ENCODE measurements around the gene B3GALT2.
"Not testable (repeated sequence)": the region's sequence is repeated elsewhere in the genome, so short reads cannot be mapped to it uniquely, and the experiment has no call there.

B3GALT2 gene

DNA sequence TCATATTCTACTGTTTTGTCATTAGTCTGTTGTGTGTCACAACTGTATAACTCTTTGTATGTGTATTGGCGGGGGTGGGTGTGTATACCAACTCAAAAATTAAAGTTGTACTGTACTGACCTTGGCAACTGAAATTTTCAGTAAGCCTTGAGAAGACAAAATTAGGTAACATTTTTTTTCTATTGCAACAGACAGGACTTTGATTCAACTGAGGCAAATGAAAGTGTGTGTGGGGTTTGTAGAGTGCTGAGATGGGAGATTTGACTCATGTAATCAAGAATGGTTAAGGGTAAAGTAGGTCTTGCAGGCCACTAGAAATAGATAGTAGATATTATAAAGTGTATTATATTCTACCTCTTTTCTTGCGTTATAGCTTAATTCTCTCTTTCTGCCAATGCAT, 14.6 kb upstream of the B3GALT2 start:
- Histone ChIP-seq H3K36me3 (ENCODE audit: insufficient read depth, low read length) (peaks cover 1% of the 10 kb centered on the region), H3K27me3 (ENCODE audit: control insufficient read depth in 1 of 2, insufficient read depth in 2 of 2, low read length in 2 of 2) (no peaks in the 10 kb centered on the region), H3K9ac (ENCODE audit: low read length) (no peak overlapping the region), H3K4me1 (ENCODE audit: insufficient read depth, low read length) (no peaks in the 10 kb centered on the region), H3K4me3 (ENCODE audit: low read depth in 1 of 2, low read length in 2 of 2) (no peak overlapping the region), H3K9me3 (ENCODE audit: low read length) (no peaks in the 10 kb centered on the region), H3K27ac (ENCODE audit: low read depth, low read length) (no peak overlapping the region)

DNA sequence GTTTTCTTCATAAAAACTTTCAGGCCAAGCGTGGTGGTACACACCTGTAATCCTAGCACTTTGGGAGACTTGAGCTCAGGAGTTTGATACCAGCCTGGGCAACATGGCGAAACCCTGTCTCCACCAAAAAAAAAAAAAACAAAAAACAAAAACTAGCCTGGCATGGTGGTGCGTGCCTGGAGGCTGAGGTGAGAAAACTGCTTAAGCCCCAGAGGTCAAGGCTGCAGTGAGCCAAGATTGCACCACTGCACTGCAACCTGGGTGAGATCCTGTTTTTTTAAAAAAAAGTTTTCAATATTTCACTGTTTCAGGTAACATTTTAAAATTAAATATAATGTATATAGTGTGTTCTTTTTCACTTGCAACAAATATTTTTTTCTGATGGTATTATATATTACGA, 13.5 kb upstream of the B3GALT2 start:
- H3K4me3 ChIP-seq (ENCODE audit: low read depth in 1 of 2, low read length in 2 of 2): no peak overlapping the region
- H3K4me1 ChIP-seq (ENCODE audit: insufficient read depth, low read length): no peaks in the 10 kb centered on the region
- H3K36me3 ChIP-seq (ENCODE audit: insufficient read depth, low read length): no peaks in the 10 kb centered on the region
- H3K27ac ChIP-seq (ENCODE audit: low read depth, low read length): no peak overlapping the region
- no peak overlapping the region for H3K9ac ChIP-seq (ENCODE audit: low read length)
- H3K9me3 ChIP-seq (ENCODE audit: low read length): no peaks in the 10 kb centered on the region
- H3K27me3 ChIP-seq (ENCODE audit: control insufficient read depth in 1 of 2, insufficient read depth in 2 of 2, low read length in 2 of 2): no peaks in the 10 kb centered on the region

DNA sequence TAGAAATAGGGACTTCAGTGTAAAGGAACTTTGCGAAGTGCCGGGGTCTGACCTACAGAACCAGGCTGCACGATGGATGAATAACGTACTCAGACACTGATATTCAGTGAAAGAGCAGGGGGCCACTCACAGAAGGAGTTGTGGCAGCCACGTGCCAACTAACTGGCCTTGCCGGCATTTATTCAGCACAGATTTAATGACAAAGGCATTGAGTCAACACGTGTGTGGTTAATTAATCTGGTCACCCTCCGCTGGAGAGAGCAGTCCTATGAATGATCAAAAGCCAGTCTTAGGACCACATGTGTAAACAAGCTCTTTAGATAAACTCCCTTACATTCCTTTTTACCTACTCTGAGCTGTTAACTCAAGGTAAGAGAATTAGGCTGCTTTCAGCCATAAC, 6.2 kb upstream of the B3GALT2 start:
- Histone ChIP-seq H3K27ac (ENCODE audit: low read depth, low read length) (no peak overlapping the region), H3K4me3 (ENCODE audit: low read depth in 1 of 2, low read length in 2 of 2) (no peak overlapping the region), H3K9me3 (ENCODE audit: low read length) (no peaks in the 10 kb centered on the region), H3K4me1 (ENCODE audit: insufficient read depth, low read length) (peaks cover 20% of the 10 kb centered on the region), H3K36me3 (ENCODE audit: insufficient read depth, low read length) (no peaks in the 10 kb centered on the region), H3K27me3 (ENCODE audit: control insufficient read depth in 1 of 2, insufficient read depth in 2 of 2, low read length in 2 of 2) (no peaks in the 10 kb centered on the region), H3K9ac (ENCODE audit: low read length) (no peak overlapping the region)

DNA sequence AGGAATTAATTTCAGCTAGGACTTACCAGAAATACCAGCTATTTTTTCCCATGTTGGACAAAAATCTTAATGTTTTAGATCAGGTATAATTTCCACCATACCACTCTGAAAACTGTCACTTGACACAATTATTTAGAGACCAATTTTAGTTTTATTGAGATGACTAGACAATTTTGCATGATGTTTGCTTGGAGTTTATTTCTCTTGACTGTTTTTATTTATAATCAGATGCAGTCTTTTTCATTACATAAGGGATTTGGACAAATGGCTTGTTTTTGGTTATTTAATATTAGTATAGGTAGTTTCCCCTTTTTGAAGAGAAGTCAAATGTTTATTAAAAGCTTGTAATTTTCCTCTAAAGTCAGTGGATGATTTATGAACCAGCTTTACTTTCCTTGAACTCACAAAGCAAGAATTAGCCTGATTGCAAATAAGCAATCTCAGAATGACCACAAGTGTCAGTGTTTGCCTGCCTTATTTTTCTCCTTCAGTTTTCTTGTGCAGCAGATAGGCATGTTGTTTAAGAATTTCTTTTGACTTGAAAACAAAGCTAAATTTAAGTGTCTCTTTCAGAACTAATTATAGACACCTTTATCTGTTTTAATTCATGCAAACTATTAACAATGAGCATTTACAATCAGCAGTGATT, 3.8 kb upstream of the B3GALT2 start:
- Histone ChIP-seq H3K4me3 (ENCODE audit: low read depth in 1 of 2, low read length in 2 of 2) (no peak overlapping the region), H3K27ac (ENCODE audit: low read depth, low read length) (no peak overlapping the region), H3K36me3 (ENCODE audit: insufficient read depth, low read length) (no peaks in the 10 kb centered on the region), H3K9me3 (ENCODE audit: low read length) (no peaks in the 10 kb centered on the region), H3K4me1 (ENCODE audit: insufficient read depth, low read length) (peaks cover 24% of the 10 kb centered on the region), H3K27me3 (ENCODE audit: control insufficient read depth in 1 of 2, insufficient read depth in 2 of 2, low read length in 2 of 2) (no peaks in the 10 kb centered on the region), H3K9ac (ENCODE audit: low read length) (no peak overlapping the region)

DNA sequence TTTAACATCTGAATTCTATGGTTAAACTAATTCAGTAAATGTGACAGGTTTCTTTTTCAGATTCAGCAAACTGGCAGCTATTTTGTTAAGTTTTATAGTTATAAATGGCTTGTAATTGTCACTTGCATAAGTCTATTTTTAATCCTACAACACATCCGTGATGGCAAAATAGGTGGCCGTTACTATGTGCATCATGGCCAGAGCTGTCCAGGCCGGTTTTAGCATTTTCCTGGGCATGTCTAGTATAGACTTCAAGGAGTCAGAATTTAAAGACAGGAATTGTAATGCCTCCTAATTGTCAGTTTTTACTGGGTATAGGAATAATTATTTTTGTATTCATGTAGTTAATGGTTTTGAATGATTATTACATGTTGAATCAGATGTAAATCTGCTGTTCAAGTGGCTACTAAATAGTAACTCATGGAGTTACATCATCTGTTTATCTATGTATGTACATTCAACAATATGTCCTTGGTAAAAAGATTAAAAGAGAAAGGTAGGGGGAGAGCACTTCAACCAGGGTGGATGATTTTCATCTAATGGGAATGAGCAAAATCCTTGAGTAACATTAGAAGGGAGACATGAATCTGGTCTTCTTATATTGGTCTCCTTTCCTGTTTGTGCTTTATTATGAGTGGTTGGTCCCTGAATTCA, 3.2 kb upstream of the B3GALT2 start:
- Histone ChIP-seq H3K4me3 (ENCODE audit: low read depth in 1 of 2, low read length in 2 of 2) (no peak overlapping the region), H3K36me3 (ENCODE audit: insufficient read depth, low read length) (no peaks in the 10 kb centered on the region), H3K9me3 (ENCODE audit: low read length) (no peaks in the 10 kb centered on the region), H3K9ac (ENCODE audit: low read length) (no peak overlapping the region), H3K4me1 (ENCODE audit: insufficient read depth, low read length) (peaks cover 24% of the 10 kb centered on the region), H3K27ac (ENCODE audit: low read depth, low read length) (no peak overlapping the region), H3K27me3 (ENCODE audit: control insufficient read depth in 1 of 2, insufficient read depth in 2 of 2, low read length in 2 of 2) (no peaks in the 10 kb centered on the region)

DNA sequence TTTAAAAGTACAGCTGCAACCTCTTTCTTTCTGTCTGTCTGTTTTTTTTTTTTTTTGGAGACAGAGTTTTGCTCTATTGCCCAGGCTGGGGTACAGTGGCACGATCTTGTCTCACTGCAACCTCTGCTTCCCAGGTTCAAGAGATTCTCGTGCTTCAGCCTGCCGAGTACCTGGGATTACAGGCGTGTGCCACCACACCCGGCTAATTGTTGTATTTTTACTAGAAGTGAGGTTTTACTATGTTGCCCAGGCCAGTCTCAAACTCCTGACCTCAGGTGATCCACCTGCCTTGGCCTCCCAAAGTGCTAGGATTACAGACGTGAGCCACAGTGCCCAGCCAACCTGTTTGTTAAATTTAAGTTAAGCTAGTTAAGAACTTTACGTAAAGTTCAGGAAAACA, 2.5 kb upstream of the B3GALT2 start:
- H3K27me3 ChIP-seq (ENCODE audit: control insufficient read depth in 1 of 2, insufficient read depth in 2 of 2, low read length in 2 of 2); H3K9me3 ChIP-seq (ENCODE audit: low read length); H3K4me3 ChIP-seq (ENCODE audit: low read depth in 1 of 2, low read length in 2 of 2); H3K36me3 ChIP-seq (ENCODE audit: insufficient read depth, low read length); H3K9ac ChIP-seq (ENCODE audit: low read length); H3K27ac ChIP-seq (ENCODE audit: low read depth, low read length): not testable (repeated sequence)
- H3K4me1 ChIP-seq (ENCODE audit: insufficient read depth, low read length): peaks cover 24% of the 10 kb centered on the region

DNA sequence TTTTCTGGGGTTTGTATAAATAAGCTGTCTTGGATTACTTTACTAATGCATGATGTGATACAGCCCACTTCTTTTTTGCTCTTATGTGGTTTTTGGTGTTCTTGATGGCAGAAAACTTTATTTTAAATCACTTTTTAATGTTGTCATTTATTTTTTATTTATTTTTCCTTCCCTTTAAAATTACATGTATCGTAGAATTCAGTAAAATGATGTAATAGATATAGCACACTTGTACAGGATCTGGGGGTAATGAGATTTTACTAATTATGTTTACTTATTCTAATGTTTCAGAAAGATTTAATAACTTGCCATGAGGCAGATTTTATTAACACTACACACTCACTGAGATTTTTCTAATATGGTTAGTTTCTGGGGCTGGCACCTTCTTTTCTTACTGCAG, 701 bp upstream of the B3GALT2 start:
- Histone ChIP-seq H3K9me3 (ENCODE audit: low read length) (no peaks in the 10 kb centered on the region), H3K4me3 (ENCODE audit: low read depth in 1 of 2, low read length in 2 of 2) (no peak overlapping the region), H3K4me1 (ENCODE audit: insufficient read depth, low read length) (peaks cover 24% of the 10 kb centered on the region), H3K27ac (ENCODE audit: low read depth, low read length) (no peak overlapping the region), H3K27me3 (ENCODE audit: control insufficient read depth in 1 of 2, insufficient read depth in 2 of 2, low read length in 2 of 2) (no peaks in the 10 kb centered on the region), H3K36me3 (ENCODE audit: insufficient read depth, low read length) (no peaks in the 10 kb centered on the region), H3K9ac (ENCODE audit: low read length) (no peak overlapping the region)

DNA sequence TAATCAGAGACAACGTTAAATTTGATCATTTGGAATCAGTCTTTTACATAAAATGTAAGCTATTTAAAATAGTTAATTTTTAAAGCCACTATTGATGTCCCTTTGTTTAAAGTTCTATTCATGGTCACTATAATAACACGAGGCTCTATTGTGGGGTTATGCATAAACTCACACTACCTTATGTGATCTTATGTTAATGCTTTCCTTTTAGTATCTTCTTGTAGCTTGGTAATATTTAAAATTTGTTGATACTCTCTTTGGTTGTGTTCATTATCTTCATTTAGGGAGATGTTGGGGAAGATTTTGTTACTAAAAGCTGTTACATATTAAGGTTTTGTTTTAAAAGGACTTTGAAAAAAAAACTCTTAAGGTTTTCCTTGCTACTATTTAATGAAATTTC, 1.2 kb downstream of the B3GALT2 start:
- H3K27ac ChIP-seq (ENCODE audit: low read depth, low read length): no peak overlapping the region
- peaks cover 33% of the 10 kb centered on the region for H3K4me1 ChIP-seq (ENCODE audit: insufficient read depth, low read length)
- H3K27me3 ChIP-seq (ENCODE audit: control insufficient read depth in 1 of 2, insufficient read depth in 2 of 2, low read length in 2 of 2): no peaks in the 10 kb centered on the region
- no peaks in the 10 kb centered on the region for H3K36me3 ChIP-seq (ENCODE audit: insufficient read depth, low read length)
- H3K9me3 ChIP-seq (ENCODE audit: low read length): no peaks in the 10 kb centered on the region
- H3K9ac ChIP-seq (ENCODE audit: low read length): no peak overlapping the region
- no peak overlapping the region for H3K4me3 ChIP-seq (ENCODE audit: low read depth in 1 of 2, low read length in 2 of 2)

DNA sequence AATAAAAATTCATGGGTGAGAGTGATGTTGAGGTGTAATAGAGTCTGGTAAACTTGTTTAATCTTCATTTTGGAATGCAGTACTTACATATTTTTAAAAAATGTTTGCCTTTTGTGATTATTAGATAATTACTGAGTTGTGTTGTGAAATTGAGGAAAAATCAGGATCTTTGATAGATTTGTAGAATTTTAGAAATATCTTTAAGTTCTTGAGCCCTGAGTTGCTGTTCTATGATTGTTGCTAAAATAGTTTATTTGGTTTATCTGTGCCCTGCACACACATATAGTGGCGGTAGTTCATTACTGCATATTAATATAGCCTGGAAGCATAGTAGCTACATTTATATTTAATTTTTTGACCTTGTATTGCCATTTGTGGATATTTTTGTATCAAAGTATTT, 1.6 kb downstream of the B3GALT2 start:
- Histone ChIP-seq H3K9me3 (ENCODE audit: low read length) (no peaks in the 10 kb centered on the region), H3K4me3 (ENCODE audit: low read depth in 1 of 2, low read length in 2 of 2) (no peak overlapping the region), H3K4me1 (ENCODE audit: insufficient read depth, low read length) (peaks cover 30% of the 10 kb centered on the region), H3K27ac (ENCODE audit: low read depth, low read length) (no peak overlapping the region), H3K36me3 (ENCODE audit: insufficient read depth, low read length) (no peaks in the 10 kb centered on the region), H3K9ac (ENCODE audit: low read length) (no peak overlapping the region), H3K27me3 (ENCODE audit: control insufficient read depth in 1 of 2, insufficient read depth in 2 of 2, low read length in 2 of 2) (no peaks in the 10 kb centered on the region)

DNA sequence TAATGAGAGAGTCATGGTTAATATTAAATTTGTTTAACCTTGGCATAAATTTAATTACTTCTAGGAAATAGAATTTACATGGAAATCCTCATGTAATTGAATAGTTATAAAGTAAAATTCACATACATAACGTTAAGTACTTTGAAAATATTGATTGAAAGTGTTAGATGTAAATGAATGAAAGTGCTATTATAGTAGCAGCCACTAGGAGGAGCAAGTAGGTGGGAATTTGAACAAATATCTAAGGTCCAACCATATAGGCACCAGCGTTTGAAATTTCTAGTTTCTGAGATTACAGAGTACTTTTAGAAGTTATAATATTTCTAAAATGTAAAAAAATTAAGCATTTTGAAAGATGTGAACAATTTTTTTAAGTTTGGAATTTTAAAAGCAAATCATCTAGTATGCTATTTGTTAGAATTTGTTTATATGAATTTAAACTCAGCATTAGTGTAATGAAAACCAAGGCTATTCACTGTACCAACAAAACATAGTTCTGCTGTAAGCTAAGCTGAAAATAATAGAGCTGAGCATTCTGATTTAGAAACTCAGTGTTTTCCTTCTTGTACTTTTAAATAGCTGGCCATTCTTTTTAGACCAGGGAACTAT, 3.3 kb downstream of the B3GALT2 start:
- Histone ChIP-seq H3K27ac (ENCODE audit: low read depth, low read length) (no peak overlapping the region), H3K4me3 (ENCODE audit: low read depth in 1 of 2, low read length in 2 of 2) (no peak overlapping the region), H3K36me3 (ENCODE audit: insufficient read depth, low read length) (no peaks in the 10 kb centered on the region), H3K9me3 (ENCODE audit: low read length) (no peaks in the 10 kb centered on the region), H3K4me1 (ENCODE audit: insufficient read depth, low read length) (peaks cover 26% of the 10 kb centered on the region), H3K9ac (ENCODE audit: low read length) (no peak overlapping the region), H3K27me3 (ENCODE audit: control insufficient read depth in 1 of 2, insufficient read depth in 2 of 2, low read length in 2 of 2) (no peaks in the 10 kb centered on the region)

DNA sequence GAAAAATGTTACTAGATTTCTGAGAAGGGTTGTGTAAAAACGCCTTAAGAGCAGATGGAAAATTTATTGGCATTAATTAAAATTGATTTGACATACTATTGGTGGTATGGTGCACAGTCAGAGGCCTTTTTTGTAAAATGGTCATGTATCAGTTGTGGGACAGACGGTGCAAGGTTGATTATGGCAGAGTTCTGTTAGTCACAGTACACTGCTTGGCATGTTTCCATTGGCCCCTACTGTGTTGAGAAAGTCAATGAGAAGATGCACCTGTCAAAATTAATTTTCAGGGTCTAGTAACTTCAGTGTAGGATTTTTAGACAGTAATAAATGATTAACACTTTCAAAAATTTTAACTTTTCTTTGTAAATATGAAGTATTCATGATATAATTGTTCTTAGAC, 4.4 kb downstream of the B3GALT2 start:
- Histone ChIP-seq H3K9me3 (ENCODE audit: low read length) (no peaks in the 10 kb centered on the region), H3K27me3 (ENCODE audit: control insufficient read depth in 1 of 2, insufficient read depth in 2 of 2, low read length in 2 of 2) (no peaks in the 10 kb centered on the region), H3K4me3 (ENCODE audit: low read depth in 1 of 2, low read length in 2 of 2) (no peak overlapping the region), H3K27ac (ENCODE audit: low read depth, low read length) (no peak overlapping the region), H3K4me1 (ENCODE audit: insufficient read depth, low read length) (peaks cover 26% of the 10 kb centered on the region), H3K36me3 (ENCODE audit: insufficient read depth, low read length) (no peaks in the 10 kb centered on the region), H3K9ac (ENCODE audit: low read length) (no peak overlapping the region)

DNA sequence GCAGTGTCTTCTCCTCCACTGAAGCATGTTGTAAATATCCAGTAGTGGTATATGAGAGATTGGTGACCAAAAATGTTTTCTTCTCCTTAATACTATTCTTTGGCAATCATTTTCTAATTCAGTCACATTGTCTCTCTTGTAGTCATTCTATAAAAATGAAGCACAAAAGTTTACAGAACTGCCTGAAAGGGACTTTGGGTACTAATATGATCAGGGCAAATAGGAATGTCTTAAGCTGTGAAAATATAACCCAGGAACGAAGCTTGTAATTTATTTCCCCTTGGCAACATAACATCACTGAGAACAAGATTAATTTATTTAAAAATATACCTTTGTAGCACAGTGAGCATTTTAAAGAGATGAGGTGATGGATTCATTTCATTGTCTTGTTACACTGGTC, 4.9 kb downstream of the B3GALT2 start:
- Histone ChIP-seq H3K9me3 (ENCODE audit: low read length) (no peaks in the 10 kb centered on the region), H3K9ac (ENCODE audit: low read length) (no peak overlapping the region), H3K4me3 (ENCODE audit: low read depth in 1 of 2, low read length in 2 of 2) (no peak overlapping the region), H3K36me3 (ENCODE audit: insufficient read depth, low read length) (no peaks in the 10 kb centered on the region), H3K27me3 (ENCODE audit: control insufficient read depth in 1 of 2, insufficient read depth in 2 of 2, low read length in 2 of 2) (no peaks in the 10 kb centered on the region), H3K27ac (ENCODE audit: low read depth, low read length) (no peak overlapping the region), H3K4me1 (ENCODE audit: insufficient read depth, low read length) (peaks cover 22% of the 10 kb centered on the region)

Measured in muscle layer of colon (tissue), 2 donors.